H9 (cell line): Measurements from ENCODE around the gene GAS2. TPM values are rescaled to one million over a fixed set of nuclear protein-coding genes. Genes with fewer than 3 reads are reported as not detected.

ENCODE experiments used
- DNase-seq: peaks from one replicate; pipeline ENCODE4 v3.0.0-alpha.2; 2017
- H2AFZ ChIP-seq: one replicate; pipeline ENCODE4 v1.6.1; 2013; ENCODE audit warnings: mild to moderate bottlenecking, low read length, control low read depth, moderate library complexity
- H2AK5ac ChIP-seq: 2 replicates; pipeline ENCODE4 v1.6.1; 2013; ENCODE audit warnings: low read length, control low read depth, mixed read lengths; ENCODE audit not compliant: insufficient read length
- H2BK120ac ChIP-seq: one replicate; pipeline ENCODE4 v1.6.1; 2013; ENCODE audit warnings: low read depth, mild to moderate bottlenecking, low read length, control low read depth, inconsistent platforms; ENCODE audit not compliant: poor library complexity, severe bottlenecking
- H2BK12ac ChIP-seq: 2 replicates; pipeline ENCODE4 v1.6.1; 2013; ENCODE audit warnings: low read length, control low read depth, mixed read lengths, low read depth; ENCODE audit not compliant: insufficient read length
- H2BK15ac ChIP-seq: 2 replicates; pipeline ENCODE4 v1.6.1; 2013; ENCODE audit warnings: low read depth, low read length, control low read depth
- H2BK20ac ChIP-seq: one replicate; pipeline ENCODE4 v1.6.1; 2013; ENCODE audit warnings: low read depth, mild to moderate bottlenecking, low read length, control low read depth, inconsistent platforms; ENCODE audit not compliant: poor library complexity, severe bottlenecking
- H2BK5ac ChIP-seq: 2 replicates; pipeline ENCODE4 v1.6.1; 2013; ENCODE audit warnings: low read length, control low read depth, mixed read lengths; ENCODE audit not compliant: insufficient read length
- H3K14ac ChIP-seq: 2 replicates; pipeline ENCODE4 v1.6.1; 2013; ENCODE audit warnings: low read length, control low read depth; ENCODE audit not compliant: insufficient read depth
- H3K18ac ChIP-seq: 2 replicates; pipeline ENCODE4 v1.6.1; 2013; ENCODE audit warnings: low read depth, mild to moderate bottlenecking, mixed read lengths, low read length, control low read depth; ENCODE audit not compliant: insufficient read length
- H3K23ac ChIP-seq: 2 replicates; pipeline ENCODE4 v1.6.1; 2013; ENCODE audit warnings: low read length, control low read depth, mixed read lengths, low read depth; ENCODE audit not compliant: insufficient read length
- H3K23me2 ChIP-seq: 2 replicates; pipeline ENCODE4 v1.6.1; 2013; ENCODE audit warnings: low read depth, mild to moderate bottlenecking, mixed read lengths, low read length, control low read depth; ENCODE audit not compliant: insufficient read length, poor library complexity, severe bottlenecking
- H3K27ac ChIP-seq: 2 replicates; pipeline ENCODE4 v1.5.1; 2013; ENCODE audit warnings: low read length, control low read depth, mixed read lengths, low read depth; ENCODE audit not compliant: insufficient read length
- H3K27me3 ChIP-seq: 2 replicates; pipeline ENCODE4 v1.6.1; 2013; ENCODE audit warnings: low read length, control low read depth, inconsistent platforms; ENCODE audit not compliant: insufficient read depth
- H3K4ac ChIP-seq: 2 replicates; pipeline ENCODE4 v1.6.1; 2013; ENCODE audit warnings: low read depth, mild to moderate bottlenecking, control low read depth, inconsistent platforms, low read length, moderate library complexity
- H3K4me1 ChIP-seq: 2 replicates; pipeline ENCODE4 v1.6.1; 2013; ENCODE audit warnings: low read length, control low read depth, inconsistent platforms; ENCODE audit not compliant: insufficient read depth
- H3K4me2 ChIP-seq: 2 replicates; pipeline ENCODE4 v1.6.1; 2013; ENCODE audit warnings: low read length, control low read depth, mixed read lengths; ENCODE audit not compliant: insufficient read length, insufficient read depth
- H3K56ac ChIP-seq: 2 replicates; pipeline ENCODE4 v1.6.1; 2013; ENCODE audit warnings: low read depth, mild to moderate bottlenecking, mixed read lengths, low read length, control low read depth; ENCODE audit not compliant: insufficient read length
- H3K79me1 ChIP-seq: 2 replicates; pipeline ENCODE4 v1.6.1; 2013; ENCODE audit warnings: low read depth, mild to moderate bottlenecking, moderate library complexity, low read length, control low read depth, inconsistent platforms; ENCODE audit not compliant: insufficient read depth, poor library complexity, severe bottlenecking
- H3K79me2 ChIP-seq: 2 replicates; pipeline ENCODE4 v1.6.1; 2013; ENCODE audit warnings: low read length, control low read depth, inconsistent platforms; ENCODE audit not compliant: insufficient read depth
- H3K9ac ChIP-seq: 2 replicates; pipeline ENCODE4 v1.6.1; 2013; ENCODE audit warnings: low read length, control low read depth, mixed read lengths; ENCODE audit not compliant: insufficient read length; ENCODE audit errors: extremely low read depth
- H3K9me3 ChIP-seq: one replicate; pipeline ENCODE4 v1.6.1; 2013; ENCODE audit warnings: low read depth, low read length, inconsistent platforms; ENCODE audit not compliant: control insufficient read depth
- H3T11ph ChIP-seq: one replicate; pipeline ENCODE4 v1.6.1; 2013; ENCODE audit warnings: mild to moderate bottlenecking, low read length, control low read depth, inconsistent platforms
- H4K20me1 ChIP-seq: one replicate; pipeline ENCODE4 v1.6.1; 2013; ENCODE audit not compliant: control insufficient read depth, insufficient read length, insufficient read depth
- H4K5ac ChIP-seq: 2 replicates; pipeline ENCODE4 v1.6.1; 2013; ENCODE audit warnings: low read depth, mild to moderate bottlenecking, mixed read lengths, low read length, control low read depth; ENCODE audit not compliant: insufficient read length
- H4K8ac ChIP-seq: replicated peaks from 2 replicates; pipeline ENCODE4 v1.6.1; 2013; ENCODE audit warnings: low read length, control low read depth, mixed read lengths, low read depth; ENCODE audit not compliant: insufficient read length
- H4K91ac ChIP-seq: 2 replicates; pipeline ENCODE4 v1.6.1; 2013; ENCODE audit warnings: low read depth, mild to moderate bottlenecking, moderate library complexity, mixed read lengths, low read length, control low read depth; ENCODE audit not compliant: insufficient read length
- H3K27ac Mint-ChIP-seq, 3 experiments: 2 replicates in 2 of 3; 3 replicates in 1 of 3; pipeline ENCODE4 v1.8.0; 2020 to 2021; ENCODE audit warnings: mixed read lengths in 3 of 3, mild to moderate bottlenecking in 1 of 3, moderate library complexity in 1 of 3
- H3K27me3 Mint-ChIP-seq: 2 replicates; pipeline ENCODE4 v1.8.0; 2021; ENCODE audit warnings: low read depth, mild to moderate bottlenecking, moderate library complexity, mixed read lengths
- H3K36me3 Mint-ChIP-seq, 3 experiments: 2 replicates in 2 of 3; 3 replicates in 1 of 3; pipeline ENCODE4 v1.8.0; 2020 to 2021; ENCODE audit warnings: low read depth in 3 of 3, mixed read lengths in 3 of 3; ENCODE audit not compliant: insufficient read depth in 1 of 3
- H3K4me1 Mint-ChIP-seq, 2 experiments: 2 replicates each; pipeline ENCODE4 v1.8.0; 2020; ENCODE audit warnings: mixed read lengths in 2 of 2
- H3K4me3 Mint-ChIP-seq, 2 experiments: 2 replicates in 1 of 2; 3 replicates in 1 of 2; pipeline ENCODE4 v1.8.0; 2020 to 2021; ENCODE audit warnings: mild to moderate bottlenecking in 2 of 2, mixed read lengths in 2 of 2, moderate library complexity in 1 of 2
- H3K9me3 Mint-ChIP-seq, 2 experiments: 2 replicates in 1 of 2; 3 replicates in 1 of 2; pipeline ENCODE4 v1.8.0; 2020; ENCODE audit warnings: mild to moderate bottlenecking in 2 of 2, mixed read lengths in 2 of 2, moderate library complexity in 1 of 2
- WGBS: extraction: QIAGEN DNeasy Blood & Tissue Kit; methylation state at CpG from one replicate; pipeline ENCODE4 v1.1.7; 2013; ENCODE audit warnings: missing lambda C conversion rate, low lambda C conversion rate, mixed read lengths; ENCODE audit not compliant: insufficient read length; ENCODE audit errors: extremely low coverage; 5-methylcytosine and 5-hydroxymethylcytosine counted together
- total RNA-seq: library from RNA; stranded (reverse); gene quantifications from 2 replicates; pipeline ENCODE4 v1.2.1, GENCODE V29; 2021
- TF ChIP-seq, protein P1 (sequence below): fragments of 200-600 bp; sonication (generic); conservative IDR thresholded peaks from 3 replicates; pipeline ENCODE4 v1.8.0; 2021; ENCODE audit warnings: antibody characterized with exemption, mild to moderate bottlenecking

GAS2 gene
- total RNA-seq, 1 experiment from 2014 or later, result 1.7 TPM

DNA sequence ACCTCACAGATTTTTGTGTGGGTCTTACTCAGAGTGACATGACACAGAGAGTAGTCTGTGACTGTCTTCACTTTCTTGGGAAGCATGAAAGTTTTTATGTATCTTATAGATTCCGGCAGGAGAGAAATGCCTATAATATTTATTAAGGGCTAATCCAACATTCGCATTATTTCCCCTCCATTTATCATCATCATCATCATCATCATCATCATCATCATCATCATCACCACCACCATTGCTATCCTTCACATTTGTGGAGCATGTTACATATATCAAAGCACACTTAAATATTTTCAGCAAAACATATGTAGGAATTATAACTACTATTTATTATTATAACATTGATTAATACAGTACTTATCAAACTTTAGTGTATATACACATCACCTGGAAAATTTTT, 66.2 kb downstream of the GAS2 start:
- Histone ChIP-seq H3K79me1 (no peaks in the 10 kb centered on the region), H3K27me3 (no peaks in the 10 kb centered on the region), H2BK20ac (no peak overlapping the region), H4K5ac (no peak overlapping the region), H2BK120ac (no peak overlapping the region), H4K8ac (no peak overlapping the region), H3K4me2 (no peak overlapping the region), H3K79me2 (no peaks in the 10 kb centered on the region), H3T11ph (no peak overlapping the region), H3K18ac (no peak overlapping the region), H3K9me3 (no peaks in the 10 kb centered on the region), H2AK5ac (no peak overlapping the region), H2BK12ac (no peak overlapping the region), H3K4me1 (no peaks in the 10 kb centered on the region), H2BK15ac (no peak overlapping the region), H3K23ac (no peak overlapping the region), H3K9ac (no peak overlapping the region), H3K23me2 (no peaks in the 10 kb centered on the region), H3K27ac (no peak overlapping the region), H4K20me1 (no peaks in the 10 kb centered on the region), H2AFZ (no peak overlapping the region), H3K4ac (no peak overlapping the region), H4K91ac (no peak overlapping the region), H2BK5ac (no peak overlapping the region), H3K56ac (no peak overlapping the region), H3K14ac (no peak overlapping the region)
- Mint-ChIP-seq H3K4me1 (no peaks in the 10 kb centered on the region), H3K27me3 (no peaks in the 10 kb centered on the region; the same call in 1 of the 2 replicates), H3K27ac (no peak overlapping the region), H3K9me3 (no peaks in the 10 kb centered on the region), H3K4me3 (no peak overlapping the region), H3K36me3 (no peaks in the 10 kb centered on the region)
- TF ChIP-seq, protein P1, sequence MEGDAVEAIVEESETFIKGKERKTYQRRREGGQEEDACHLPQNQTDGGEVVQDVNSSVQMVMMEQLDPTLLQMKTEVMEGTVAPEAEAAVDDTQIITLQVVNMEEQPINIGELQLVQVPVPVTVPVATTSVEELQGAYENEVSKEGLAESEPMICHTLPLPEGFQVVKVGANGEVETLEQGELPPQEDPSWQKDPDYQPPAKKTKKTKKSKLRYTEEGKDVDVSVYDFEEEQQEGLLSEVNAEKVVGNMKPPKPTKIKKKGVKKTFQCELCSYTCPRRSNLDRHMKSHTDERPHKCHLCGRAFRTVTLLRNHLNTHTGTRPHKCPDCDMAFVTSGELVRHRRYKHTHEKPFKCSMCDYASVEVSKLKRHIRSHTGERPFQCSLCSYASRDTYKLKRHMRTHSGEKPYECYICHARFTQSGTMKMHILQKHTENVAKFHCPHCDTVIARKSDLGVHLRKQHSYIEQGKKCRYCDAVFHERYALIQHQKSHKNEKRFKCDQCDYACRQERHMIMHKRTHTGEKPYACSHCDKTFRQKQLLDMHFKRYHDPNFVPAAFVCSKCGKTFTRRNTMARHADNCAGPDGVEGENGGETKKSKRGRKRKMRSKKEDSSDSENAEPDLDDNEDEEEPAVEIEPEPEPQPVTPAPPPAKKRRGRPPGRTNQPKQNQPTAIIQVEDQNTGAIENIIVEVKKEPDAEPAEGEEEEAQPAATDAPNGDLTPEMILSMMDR, result no peak
- no CpG with 5 or more reads among the region's 2 CpGs for WGBS
- no peak for DNase-seq
